ENCODE data around the gene IQSEC1. TPM values are rescaled to one million over a fixed set of nuclear protein-coding genes. Genes with fewer than 3 reads are reported as not detected.

IQSEC1 gene
- total and polyA plus RNA-seq, 9 of the 15 experiments (the other 6 are each of a cell fraction or from before 2014, with no cell fraction given), result 0.56 to 39.0 (median 6.8) TPM

- TF ChIP-seq ZNF609 (CRISPR knock-in tag; IDR thresholded peaks at IDR 0.05; ENCODE audit: borderline replicate concordance) (no peak), NR2C1 (IDR thresholded peaks at IDR 0.05) (no peak), NR2C1 (tag; IDR thresholded peaks at IDR 0.05) (no peak), NFXL1 (CRISPR knock-in tag; IDR thresholded peaks at IDR 0.05) (no peak), FOXK1 (CRISPR knock-in tag; IDR thresholded peaks at IDR 0.05; ENCODE audit: borderline replicate concordance) (no peak), ZNF57 (CRISPR knock-in tag; IDR thresholded peaks at IDR 0.05) (no peak), THAP7 (CRISPR knock-in tag; IDR thresholded peaks at IDR 0.05) (no peak)
These were observed 46.7 kb downstream of the IQSEC1 start (continued) for GRCh38 chr3:13026534-13026933.
